Hepatocyte (in vitro differentiated cells): Measurements from ENCODE around the gene CCDC157. TPM values are rescaled to one million over a fixed set of nuclear protein-coding genes. Genes with fewer than 3 reads are reported as not detected.

ENCODE experiments used
- DNase-seq: peaks from one replicate; pipeline ENCODE4 v3.0.0-alpha.2; 2016; ENCODE audit warnings: low spot score
- H2AFZ ChIP-seq: fragments of 200-600 bp; sonication (generic); 2 replicates; pipeline ENCODE4 v1.6.0; 2016; ENCODE audit warnings: antibody characterized with exemption, mild to moderate bottlenecking
- H3K27ac ChIP-seq: fragments of 200-600 bp; sonication (generic); 2 replicates; pipeline ENCODE4 v1.5.1; 2016; ENCODE audit warnings: mild to moderate bottlenecking
- H3K27me3 ChIP-seq: fragments of 200-600 bp; sonication (generic); 2 replicates; pipeline ENCODE4 v1.6.1; 2016
- H3K36me3 ChIP-seq: fragments of 200-600 bp; sonication (generic); replicated peaks from 2 replicates; pipeline ENCODE4 v1.5.1; 2016; ENCODE audit warnings: low read depth; ENCODE audit not compliant: insufficient read depth
- H3K4me1 ChIP-seq: fragments of 200-600 bp; sonication (generic); 2 replicates; pipeline ENCODE4 v1.5.1; 2016; ENCODE audit warnings: mild to moderate bottlenecking, moderate library complexity; ENCODE audit not compliant: insufficient read depth
- H3K4me2 ChIP-seq: fragments of 200-600 bp; sonication (generic); 2 replicates; pipeline ENCODE4 v1.6.0; 2016
- H3K4me3 ChIP-seq: fragments of 200-600 bp; sonication (generic); 2 replicates; pipeline ENCODE4 v1.5.1; 2016; ENCODE audit warnings: mild to moderate bottlenecking
- H3K79me2 ChIP-seq: fragments of 200-600 bp; sonication (generic); 2 replicates; pipeline ENCODE4 v1.6.0; 2017; ENCODE audit warnings: mild to moderate bottlenecking
- H3K9me2 ChIP-seq: fragments of 200-600 bp; sonication (generic); replicated peaks from 2 replicates; pipeline ENCODE4 v1.6.0; 2017; ENCODE audit warnings: mild to moderate bottlenecking; ENCODE audit not compliant: insufficient read depth
- H3K9me3 ChIP-seq: fragments of 200-600 bp; sonication (generic); 2 replicates; pipeline ENCODE4 v1.5.1; 2016; ENCODE audit warnings: low read depth, mild to moderate bottlenecking
- H4K20me1 ChIP-seq: fragments of 200-600 bp; sonication (generic); 2 replicates; pipeline ENCODE4 v1.6.0; 2016; ENCODE audit warnings: mild to moderate bottlenecking; ENCODE audit not compliant: insufficient read depth, poor library complexity, severe bottlenecking
- CTCF ChIP-seq: fragments of 200-600 bp; sonication (generic); IDR thresholded peaks from 2 replicates; pipeline ENCODE4 v1.5.1; 2016; ENCODE audit warnings: antibody characterized with exemption, mild to moderate bottlenecking; ENCODE audit not compliant: poor library complexity
- EZH2 ChIP-seq: fragments of 200-600 bp; sonication (generic); IDR thresholded peaks from 2 replicates; pipeline ENCODE4 v1.6.1; 2016; ENCODE audit warnings: antibody characterized with exemption, mild to moderate bottlenecking, borderline replicate concordance
- EZH2phosphoT487 ChIP-seq: fragments of 200-600 bp; sonication (generic); IDR thresholded peaks from one replicate; pipeline ENCODE4 v1.6.1; 2018; ENCODE audit warnings: antibody characterized with exemption, mild to moderate bottlenecking, low read depth, moderate library complexity; ENCODE audit not compliant: unreplicated experiment, severe bottlenecking
- WGBS: methylation state at CpG from one replicate; pipeline ENCODE4 v1.1.6; 2016; ENCODE audit warnings: low lambda C conversion rate; ENCODE audit errors: missing lambda C conversion rate; 5-methylcytosine and 5-hydroxymethylcytosine counted together
- polyA plus RNA-seq: library from polyadenylated mRNA; unstranded; fragments of >200 nt; fragmentation: Nextera tagmentation; extraction: Ambion mirVana; gene quantifications from 2 replicates; pipeline ENCODE4 v1.2.1, GENCODE V29; 2016
- small RNA-seq: library from RNA; depleted of rRNA; stranded (forward); fragments of <200 nt; gene quantifications from one replicate; pipeline ENCODE3, GENCODE V24; 2014
- total RNA-seq: library from RNA; depleted of rRNA; stranded (reverse); fragments of >200 nt; gene quantifications from 2 replicates; pipeline ENCODE4 v1.2.3, GENCODE V29; 2014

Gene CCDC157
- total and polyA plus RNA-seq, 2 experiments from 2014 or later: 4.1 to 5.4 TPM

- TF ChIP-seq EZH2: no peak
- Histone ChIP-seq H2AFZ (peak overlapping the region; percentile 15), H3K79me2 (peaks cover 4% of the 10 kb centered on the region), H3K27me3 (no peaks in the 10 kb centered on the region), H3K9me2 (no peaks in the 10 kb centered on the region), H3K36me3 (no peaks in the 10 kb centered on the region), H3K4me1 (peaks cover 43% of the 10 kb centered on the region), H3K4me2 (peak overlapping the region; percentile 80), H3K27ac (peak overlapping the region; percentile 97), H4K20me1 (no peaks in the 10 kb centered on the region), H3K9me3 (no peaks in the 10 kb centered on the region), H3K4me3 (peak overlapping the region; percentile 59)
- 45% methylated on average over 20 of the region's 20 CpGs for WGBS
- peak; percentile 37 for DNase-seq
Observed at GRCh38 chr22:30424534-30425326, 67.9 kb downstream of the CCDC157 start.

GRCh38 chr22:30425327-30425615 is 68.5 kb downstream of the CCDC157 start:
- H3K4me2 ChIP-seq: peak overlapping the region; percentile 80
- H3K36me3 ChIP-seq: no peaks in the 10 kb centered on the region
- H2AFZ ChIP-seq: peak overlapping the region; percentile 76
- WGBS: 11% methylated on average over 9 of the region's 9 CpGs
- peaks cover 38% of the 10 kb centered on the region for H3K4me1 ChIP-seq
- peak overlapping the region; percentile 59 for H3K4me3 ChIP-seq
- peak overlapping the region; percentile 71 for H3K27ac ChIP-seq
- no peaks in the 10 kb centered on the region for H3K9me2 ChIP-seq
- no peak for DNase-seq
- no peaks in the 10 kb centered on the region for H3K27me3 ChIP-seq
- H3K9me3 ChIP-seq: no peaks in the 10 kb centered on the region
- peaks cover under 1% of the 10 kb centered on the region for H3K79me2 ChIP-seq
- TF ChIP-seq EZH2: no peak
- TF ChIP-seq CTCF: no peak
- no peak for TF ChIP-seq EZH2phosphoT487
- no peaks in the 10 kb centered on the region for H4K20me1 ChIP-seq

GRCh38 chr22:30425616-30426387 is 69.0 kb downstream of the CCDC157 start, which contains the start of gene MTFP1:
MTFP1 (plus strand) TSS chr22:30425768; CDS start chr22:30425880, 112 bp downstream.
- Histone ChIP-seq H3K9me3 (no peaks in the 10 kb centered on the region), H2AFZ (peak within 1 kb of the TSS; percentile 76), H3K27me3 (no peaks in the 10 kb centered on the region), H3K79me2 (no peaks in the 10 kb centered on the region), H3K4me3 (peak within 1 kb of the TSS; percentile 59), H4K20me1 (no peaks in the 10 kb centered on the region), H3K27ac (peak within 1 kb of the TSS; percentile 97), H3K36me3 (no peaks in the 10 kb centered on the region), H3K4me2 (peak within 1 kb of the TSS; percentile 80), H3K4me1 (peaks cover 33% of the 10 kb centered on the region), H3K9me2 (no peaks in the 10 kb centered on the region)
- WGBS: under 1% methylated on average over 61 of the region's 61 CpGs
- no peak for TF ChIP-seq CTCF
- no peak for TF ChIP-seq EZH2phosphoT487
- TF ChIP-seq EZH2: no peak
- DNase-seq: peak; percentile 74

Small RNA genes within 50 kb of the gene (small RNA-seq; reads per million reads assigned to genes)
- gene AC004832.3: not detected
- gene RNU6-564P: not detected

Other genes with a start within 250 kb of the CCDC157 start
- gene LIF, start 110.2 kb upstream of the CCDC157 start, total RNA-seq: 13.4 and 21.1 TPM in 2 replicates
- 8.2 and 14.8 TPM in 2 replicates for gene LIF, start 110.2 kb upstream of the CCDC157 start, polyA plus RNA-seq
- 0.48 and 1.5 TPM in 2 replicates for gene OSM, start 90.2 kb upstream of the CCDC157 start, total RNA-seq
- not detected in 2 replicates for gene OSM, start 90.2 kb upstream of the CCDC157 start, polyA plus RNA-seq
- 30.9 and 48.0 TPM in 2 replicates for gene CASTOR1, start 67.5 kb upstream of the CCDC157 start, total RNA-seq
- 43.5 and 53.5 TPM in 2 replicates for gene CASTOR1, start 67.5 kb upstream of the CCDC157 start, polyA plus RNA-seq
- 15.7 and 23.4 TPM in 2 replicates for gene TBC1D10A, start 30.1 kb upstream of the CCDC157 start, total RNA-seq
- 38.7 and 39.9 TPM in 2 replicates for gene TBC1D10A, start 30.1 kb upstream of the CCDC157 start, polyA plus RNA-seq
- gene SF3A1, start 113 bp upstream of the CCDC157 start, total RNA-seq: 45.8 and 48.6 TPM in 2 replicates
- 82.5 and 84.6 TPM in 2 replicates for gene SF3A1, start 113 bp upstream of the CCDC157 start, polyA plus RNA-seq
- gene RNF215, start 30.4 kb downstream of the CCDC157 start, total RNA-seq: 12.6 and 18.1 TPM in 2 replicates
- gene RNF215, start 30.4 kb downstream of the CCDC157 start, polyA plus RNA-seq: 7.2 and 10.4 TPM in 2 replicates
- 3.9 and 9.9 TPM in 2 replicates for gene SEC14L2, start 40.0 kb downstream of the CCDC157 start, total RNA-seq
- 9.0 and 10.9 TPM in 2 replicates for gene SEC14L2, start 40.0 kb downstream of the CCDC157 start, polyA plus RNA-seq
- gene MTFP1, start 68.8 kb downstream of the CCDC157 start, total RNA-seq: 10.3 and 16.3 TPM in 2 replicates
- gene MTFP1, start 68.8 kb downstream of the CCDC157 start, polyA plus RNA-seq: 22.3 and 24.3 TPM in 2 replicates
- gene SEC14L3, start 115.0 kb downstream of the CCDC157 start, total RNA-seq: not detected in 2 replicates
- gene SEC14L3, start 115.0 kb downstream of the CCDC157 start, polyA plus RNA-seq: not detected in 2 replicates
- gene SEC14L4, start 148.7 kb downstream of the CCDC157 start, total RNA-seq: not detected in 2 replicates
- gene SEC14L4, start 148.7 kb downstream of the CCDC157 start, polyA plus RNA-seq: not detected in 2 replicates
- 0.07 and 0.36 TPM in 2 replicates for gene SEC14L6, start 189.7 kb downstream of the CCDC157 start, total RNA-seq
- gene SEC14L6, start 189.7 kb downstream of the CCDC157 start, polyA plus RNA-seq: 0.39 TPM in 1 of 2 replicates, not detected in the other
- 11.4 and 13.0 TPM in 2 replicates for gene GAL3ST1, start 217.7 kb downstream of the CCDC157 start, total RNA-seq
- 17.1 and 25.5 TPM in 2 replicates for gene GAL3ST1, start 217.7 kb downstream of the CCDC157 start, polyA plus RNA-seq
- 42.4 and 45.8 TPM in 2 replicates for gene PES1, start 234.9 kb downstream of the CCDC157 start, total RNA-seq
- gene PES1, start 234.9 kb downstream of the CCDC157 start, polyA plus RNA-seq: 54.7 and 59.5 TPM in 2 replicates